Measurements from ENCODE around the gene ATF1. TPM values are rescaled to one million over a fixed set of nuclear protein-coding genes. Genes with fewer than 3 reads are reported as not detected.
A peak's percentile ranks its signal among the peaks of the same experiment; 100 is the strongest.
"Not testable (repeated sequence)": the region's sequence is repeated elsewhere in the genome, so short reads cannot be mapped to it uniquely, and the experiment has no call there.

The ATF1 gene
- total RNA-seq, 1 experiment from 2014 or later: 61.0 TPM

DNA sequence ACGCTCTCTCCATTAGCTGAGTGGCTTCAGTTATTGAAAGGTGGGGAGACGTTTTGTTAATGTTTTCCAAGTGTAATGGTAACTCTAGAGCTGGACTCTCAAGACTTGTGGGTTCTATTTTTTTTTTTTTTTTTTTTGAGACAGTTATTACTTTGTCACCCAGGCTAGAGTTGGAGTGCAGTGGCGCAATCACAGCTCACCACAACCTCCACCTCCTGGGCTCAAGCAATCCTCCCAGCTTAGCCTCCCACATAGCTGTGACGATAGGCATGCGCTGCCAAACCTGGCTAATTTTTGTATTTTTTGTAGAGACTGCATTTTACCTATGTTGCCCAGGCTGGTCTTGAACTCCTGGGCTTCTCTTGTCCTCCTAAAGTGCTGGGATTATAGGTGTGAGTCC is 26.2 kb downstream of the ATF1 start:
- no peak for DNase-seq (ENCODE audit: low spot score)

DNA sequence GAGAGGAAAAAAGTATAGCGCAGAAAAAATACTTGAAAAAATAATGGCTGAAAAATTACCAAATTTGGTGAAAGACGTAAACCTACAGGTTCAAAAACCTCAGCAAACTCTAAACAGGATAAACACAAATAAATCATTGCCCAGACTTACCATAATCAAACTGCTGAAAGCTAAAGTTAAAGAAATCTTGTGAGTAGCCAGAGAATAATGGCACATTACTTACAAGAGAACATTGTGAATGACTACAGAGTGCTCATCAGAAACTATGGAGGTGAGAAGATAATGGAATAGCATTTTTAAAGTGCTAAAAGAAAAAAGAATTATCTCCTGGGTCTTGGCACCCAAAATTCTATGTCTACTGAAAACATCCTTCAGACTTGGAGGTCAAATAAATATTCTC is 36.0 kb downstream of the ATF1 start:
- no peak for DNase-seq (ENCODE audit: low spot score)

DNA sequence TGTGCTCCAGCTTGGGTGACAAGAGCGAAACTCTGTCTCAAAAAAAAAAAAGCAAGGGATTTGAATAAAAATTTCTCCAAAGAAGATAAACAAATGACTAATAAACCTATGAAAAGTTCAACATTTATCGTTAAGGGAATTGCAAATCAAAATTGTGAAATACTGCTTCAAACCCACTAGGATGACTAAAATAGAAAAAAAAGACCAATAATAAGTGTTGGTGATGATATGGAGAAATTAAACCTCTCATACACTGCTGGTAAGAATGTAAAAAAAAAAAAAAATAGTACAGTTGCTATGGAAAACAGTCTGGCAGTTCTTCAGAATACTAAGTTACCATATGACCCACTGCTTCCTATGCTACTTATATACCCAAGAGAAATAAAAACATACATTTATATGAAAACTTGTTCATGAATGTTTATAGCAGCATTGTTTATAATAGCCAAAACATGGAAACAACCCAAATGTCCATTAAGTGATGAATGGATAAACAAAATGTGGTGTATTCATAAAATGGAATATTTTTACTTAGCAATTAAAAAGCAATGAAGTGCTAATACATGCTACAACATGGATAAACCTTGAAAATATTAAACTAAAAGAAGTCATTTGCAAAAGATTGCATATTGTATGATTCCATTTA is 39.5 kb downstream of the ATF1 start:
- no peak for DNase-seq (ENCODE audit: low spot score)

DNA sequence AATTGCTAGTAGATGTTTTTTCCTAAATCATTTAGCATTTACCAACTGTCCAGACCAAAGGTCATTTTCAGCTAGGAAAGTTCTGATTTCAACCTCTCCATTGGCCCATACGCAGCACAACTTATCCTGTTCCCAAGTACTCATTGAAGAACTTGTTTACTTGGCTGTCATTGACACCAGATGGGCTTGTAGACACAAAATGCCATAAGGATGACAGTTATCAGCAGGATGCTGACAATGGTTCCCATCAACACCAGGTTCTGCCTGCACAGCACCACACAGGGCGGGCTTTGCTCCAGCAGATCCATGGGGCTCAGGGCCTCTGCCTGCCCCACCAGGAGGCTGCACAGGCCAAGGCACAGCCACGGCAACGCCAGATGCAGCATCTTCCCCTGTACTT is 42.3 kb downstream of the ATF1 start:
- no peak for DNase-seq (ENCODE audit: low spot score)

DNA sequence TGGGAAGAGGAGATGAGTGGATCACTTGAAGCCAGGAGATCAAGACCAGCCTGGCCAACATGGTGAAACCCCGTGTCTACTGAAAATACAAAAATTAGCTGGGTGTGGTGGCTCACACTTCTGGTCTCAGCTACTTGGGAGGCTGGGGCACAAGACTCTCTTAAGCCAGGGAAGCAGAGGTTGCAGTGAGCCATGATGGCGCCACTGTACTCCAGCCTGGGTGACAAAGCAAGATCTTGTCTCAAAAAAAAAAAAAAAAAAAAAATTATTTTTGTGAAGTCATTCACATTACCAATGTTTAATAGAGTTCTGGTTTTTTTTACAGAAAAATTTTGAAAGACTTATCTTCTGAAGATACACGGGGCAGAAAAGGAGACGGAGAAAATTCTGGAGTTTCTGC is 45.2 kb downstream of the ATF1 start:
- not testable (repeated sequence) for DNase-seq (ENCODE audit: low spot score)

DNA sequence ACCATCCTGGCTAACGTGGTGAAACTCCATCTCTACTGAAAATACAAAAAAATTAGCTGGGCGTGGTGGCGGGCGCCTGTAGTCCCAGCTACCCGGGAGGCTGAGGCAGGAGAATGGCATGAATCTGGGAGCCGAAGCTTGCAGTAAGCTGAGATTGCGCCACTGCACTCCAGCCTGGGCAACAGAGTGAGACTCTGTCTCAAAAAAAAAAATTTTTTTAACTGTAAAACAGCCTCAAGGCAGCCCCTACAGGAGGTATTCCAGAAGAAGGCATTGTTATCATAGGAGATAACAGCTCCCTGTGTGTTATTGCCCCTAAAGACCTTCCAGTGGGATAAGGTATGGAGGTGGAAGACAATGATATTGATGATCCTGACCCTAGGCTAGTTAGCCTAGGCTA is 51.0 kb downstream of the ATF1 start:
- DNase-seq (ENCODE audit: low spot score): not testable (repeated sequence)

DNA sequence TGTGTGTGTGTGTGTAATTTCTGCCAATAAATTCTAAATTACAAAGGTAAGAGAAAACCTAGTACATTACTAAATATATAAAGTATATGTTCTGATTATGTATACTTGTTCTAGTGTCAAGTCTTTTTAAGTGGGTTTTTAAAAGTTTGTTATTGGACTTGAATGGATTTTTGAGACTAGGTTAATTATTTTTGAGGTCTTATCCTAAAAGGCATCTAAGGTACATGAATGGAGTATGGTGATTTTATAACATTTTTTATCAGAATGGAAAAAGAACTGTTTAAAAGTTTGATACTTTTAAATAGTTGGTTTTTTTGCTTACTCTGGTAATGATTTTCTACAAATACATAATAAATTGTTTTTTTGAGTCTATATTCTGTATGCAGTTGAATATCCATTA is 56.3 kb downstream of the ATF1 start:
- DNase-seq (ENCODE audit: low spot score): no peak

DNA sequence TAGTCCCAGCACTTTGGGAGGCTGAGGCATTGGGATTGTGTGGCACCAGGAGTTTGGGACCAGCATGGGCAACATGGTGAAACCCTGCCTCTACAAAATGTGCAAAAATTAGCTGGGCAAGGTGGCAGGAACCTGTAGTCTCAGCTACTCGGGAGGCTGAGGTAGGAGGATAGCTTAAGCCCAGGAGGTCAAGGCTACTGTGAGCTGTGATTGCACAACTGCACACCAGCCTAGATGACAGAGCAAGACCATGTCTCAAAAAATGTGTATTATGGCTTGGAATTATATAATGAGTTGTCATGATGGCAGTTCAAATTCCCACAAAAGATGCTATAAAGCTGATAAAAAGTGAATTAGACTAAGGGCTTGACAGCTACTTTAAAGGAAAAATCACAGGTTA is 58.2 kb downstream of the ATF1 start:
- no peak for DNase-seq (ENCODE audit: low spot score)

DNA sequence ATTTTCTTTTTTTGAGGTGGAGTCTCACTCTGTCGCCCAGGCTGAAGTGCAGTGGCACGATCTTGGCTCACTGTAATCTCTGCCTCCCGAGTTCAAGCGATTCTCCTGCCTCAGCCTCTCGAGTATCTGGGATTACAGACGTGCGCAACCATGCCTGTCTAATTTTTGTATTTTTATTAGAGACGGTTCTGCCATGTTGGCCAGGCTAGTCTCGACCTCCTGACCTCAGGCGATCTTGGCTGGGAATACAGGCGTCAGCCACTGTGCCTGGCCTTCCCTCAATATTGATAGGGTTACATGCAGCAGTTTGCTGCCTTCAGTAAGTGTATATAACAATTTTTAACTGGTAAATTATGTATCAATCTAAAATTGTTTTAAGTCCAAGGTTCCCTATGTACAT is 59.8 kb downstream of the ATF1 start:
- not testable (repeated sequence) for DNase-seq (ENCODE audit: low spot score)

DNA sequence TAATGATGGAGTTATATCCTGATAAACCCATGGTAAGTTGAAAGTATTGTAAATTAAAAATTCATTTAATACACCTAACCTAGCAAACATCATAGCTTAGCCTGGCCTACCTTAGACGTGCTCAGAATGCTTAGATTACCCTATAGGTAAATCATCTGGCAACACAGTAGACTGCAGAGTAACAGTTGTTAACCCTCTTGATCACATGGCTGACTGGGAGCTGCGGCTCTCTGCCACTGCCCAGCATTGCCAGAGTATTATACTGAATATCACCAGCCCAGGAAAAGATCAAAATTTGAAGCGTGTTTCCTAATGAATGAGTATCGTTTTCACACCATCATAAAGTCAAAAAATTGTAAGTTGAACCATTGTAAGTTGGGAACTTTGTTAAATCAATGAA is 61.0 kb downstream of the ATF1 start:
- DNase-seq (ENCODE audit: low spot score): no peak

DNA sequence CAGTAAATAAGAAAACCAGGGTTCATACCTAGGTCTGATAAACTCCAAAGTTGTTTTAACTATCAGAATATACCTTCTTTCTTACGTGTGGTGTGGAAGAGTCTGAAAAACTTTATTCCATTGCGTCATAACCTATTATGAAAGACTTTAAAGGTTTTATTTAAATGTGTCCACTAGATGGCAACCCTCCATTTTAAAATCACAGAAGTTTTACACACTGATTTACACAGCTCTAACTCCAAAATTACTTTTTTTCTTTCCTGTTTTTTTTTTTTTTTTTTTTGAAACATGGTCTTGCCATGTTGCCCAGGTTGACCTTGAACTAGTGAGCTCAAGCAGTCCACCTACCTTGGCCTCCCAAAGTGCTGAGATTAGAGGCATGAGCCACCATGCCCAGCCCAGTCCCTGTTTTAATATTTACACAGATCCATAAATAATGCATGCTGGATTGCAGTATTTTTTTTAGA is 61.5 kb downstream of the ATF1 start:
- peak; percentile 69 for DNase-seq (ENCODE audit: low spot score)

DNA sequence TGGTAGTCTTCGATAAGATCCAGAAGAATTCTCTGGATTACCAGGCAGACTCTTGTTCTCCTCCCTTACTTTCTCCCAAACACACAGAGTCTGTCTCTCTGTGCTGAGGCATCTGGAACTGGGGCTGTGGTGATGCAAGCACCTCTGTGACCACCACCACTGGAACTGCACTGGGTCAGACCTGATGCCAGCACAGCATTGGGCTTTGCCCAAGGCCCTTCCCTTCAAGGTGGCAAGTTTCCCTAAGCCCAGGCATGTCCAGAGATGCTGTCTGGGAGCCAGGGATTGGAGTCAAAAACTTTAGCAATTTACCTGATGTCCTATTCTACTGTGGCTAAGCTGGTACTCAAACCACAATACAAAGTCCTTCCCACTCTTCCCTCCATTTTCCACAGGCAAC is 64.2 kb downstream of the ATF1 start:
- no peak for DNase-seq (ENCODE audit: low spot score)

DNA sequence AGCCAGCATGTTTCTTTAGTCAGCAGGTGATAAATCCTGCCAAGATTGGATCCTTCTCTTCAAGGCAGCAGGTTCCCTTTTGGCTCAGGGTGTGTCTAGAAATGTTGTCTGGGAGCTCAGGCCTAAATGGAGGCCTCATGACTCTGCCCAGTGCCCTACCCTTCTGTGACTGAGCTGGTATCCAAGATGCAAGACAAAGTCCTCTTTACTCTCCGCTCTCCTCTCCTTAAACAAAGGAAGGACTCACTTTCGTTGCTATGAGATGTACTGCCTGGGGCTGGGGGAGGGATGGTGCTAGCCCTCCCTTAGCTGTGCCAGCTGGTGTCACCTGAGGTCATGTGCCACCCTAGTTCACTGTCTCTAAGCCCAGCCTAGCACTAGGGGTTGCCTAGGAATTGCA is 65.0 kb downstream of the ATF1 start:
- no peak for DNase-seq (ENCODE audit: low spot score)

DNA sequence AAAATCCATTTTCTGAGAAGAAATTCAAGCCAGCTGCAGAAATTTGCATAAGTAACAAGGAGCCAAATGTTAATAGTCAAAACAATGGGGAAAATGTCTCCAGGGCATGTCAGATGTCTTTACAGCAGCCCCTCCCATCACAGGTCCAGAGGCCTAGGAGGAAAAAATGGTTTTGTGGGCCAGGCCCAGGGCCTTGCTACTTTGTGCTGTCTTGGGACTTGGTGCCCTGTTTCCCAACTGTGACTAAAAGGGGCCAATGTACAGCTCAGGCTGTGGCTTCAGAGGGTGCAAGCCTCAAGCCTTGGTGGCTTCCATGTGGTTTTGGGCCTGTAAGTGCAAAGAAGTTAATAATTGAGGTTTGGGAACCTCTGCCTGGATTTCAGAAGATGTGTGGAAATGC is 69.9 kb downstream of the ATF1 start:
- DNase-seq (ENCODE audit: low spot score): not testable (repeated sequence)

DNA sequence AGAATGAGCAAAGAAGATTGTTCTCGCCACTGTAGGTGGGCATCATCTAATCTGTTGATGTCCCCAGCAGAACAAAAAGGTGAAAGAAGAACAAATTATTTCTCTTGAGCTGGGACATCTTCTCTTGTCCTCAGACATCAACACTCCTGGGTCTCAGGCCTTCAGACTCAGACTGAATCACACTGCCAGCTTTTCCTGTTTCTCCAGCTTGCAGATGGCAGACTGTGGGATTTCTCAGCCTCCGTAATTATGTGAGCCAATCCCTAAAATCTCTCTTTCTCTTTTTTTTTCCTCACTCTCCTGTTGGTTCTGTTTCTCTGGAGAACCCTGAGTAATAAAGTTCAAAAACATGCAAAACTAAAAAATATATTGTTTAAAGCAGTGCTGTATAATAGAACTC is 75.1 kb downstream of the ATF1 start:
- DNase-seq (ENCODE audit: low spot score): no peak

DNA sequence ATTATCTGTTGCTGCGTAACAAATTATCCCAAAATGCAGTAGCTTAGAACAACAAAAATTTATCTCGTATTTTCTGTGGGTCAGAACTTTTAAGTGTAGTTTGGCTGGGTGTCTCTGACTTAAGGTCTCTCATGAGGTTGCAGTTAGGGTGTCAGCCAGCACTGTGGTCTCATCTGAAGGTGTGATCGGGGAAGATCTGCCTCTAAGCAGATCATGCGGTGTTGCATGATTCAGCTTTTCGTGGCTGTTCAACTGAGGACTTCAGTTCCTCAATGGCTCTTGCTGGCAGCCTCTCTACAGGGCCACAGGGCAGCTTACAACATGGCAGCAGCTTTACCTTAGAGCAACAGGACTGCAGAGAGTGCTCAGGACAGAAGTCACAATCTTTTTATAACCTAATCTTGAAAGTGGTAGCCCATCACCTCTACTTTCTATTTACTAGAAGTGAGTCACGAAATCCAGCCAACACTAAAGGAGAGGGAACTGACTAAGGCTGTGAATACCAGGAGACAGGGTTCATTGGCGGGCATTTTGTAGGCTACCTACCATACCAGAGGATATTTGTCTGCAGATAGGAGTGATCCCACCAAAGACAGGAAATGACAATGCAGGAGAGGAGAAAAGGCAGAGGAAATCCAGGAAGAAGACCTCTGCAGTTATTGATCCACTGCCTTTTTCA is 77.0 kb downstream of the ATF1 start:
- no peak for DNase-seq (ENCODE audit: low spot score)

DNA sequence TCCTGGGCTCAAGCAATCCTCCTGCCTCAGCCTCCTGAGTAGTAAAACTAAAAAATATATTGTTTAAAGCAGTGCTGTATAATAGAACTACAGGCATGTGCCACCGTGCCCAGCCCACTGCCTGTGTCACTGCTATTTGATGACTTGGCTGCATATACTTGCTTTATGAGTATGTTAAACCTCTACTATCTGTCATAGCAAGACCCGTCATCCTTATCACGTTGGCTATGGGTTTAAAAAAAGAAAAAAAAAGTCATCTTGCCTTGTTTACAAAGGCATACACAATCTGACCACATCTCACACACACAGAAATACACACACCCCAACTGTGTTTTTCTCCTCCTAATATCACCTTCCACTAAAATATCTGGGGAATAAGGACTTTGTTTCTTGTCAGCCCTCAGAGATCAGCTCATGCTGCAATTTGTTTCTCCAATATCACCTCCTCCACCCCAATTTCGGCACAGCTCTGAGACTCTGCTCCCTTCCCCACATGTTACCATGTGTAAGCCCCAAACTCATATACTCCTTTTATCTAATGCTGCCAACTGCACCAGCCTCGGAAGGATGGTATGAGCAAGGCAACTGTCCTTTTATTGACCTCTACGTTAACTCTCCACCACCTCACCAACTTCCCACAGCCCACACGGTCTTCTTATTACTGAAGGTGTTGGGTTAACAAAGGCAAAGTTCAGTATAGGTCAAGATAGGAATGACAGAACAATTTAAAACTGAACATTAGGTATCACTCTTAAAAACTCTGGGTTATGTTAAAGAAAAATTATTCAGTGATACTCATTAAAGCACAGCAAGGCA is 78.0 kb downstream of the ATF1 start:
- DNase-seq (ENCODE audit: low spot score): no peak

DNA sequence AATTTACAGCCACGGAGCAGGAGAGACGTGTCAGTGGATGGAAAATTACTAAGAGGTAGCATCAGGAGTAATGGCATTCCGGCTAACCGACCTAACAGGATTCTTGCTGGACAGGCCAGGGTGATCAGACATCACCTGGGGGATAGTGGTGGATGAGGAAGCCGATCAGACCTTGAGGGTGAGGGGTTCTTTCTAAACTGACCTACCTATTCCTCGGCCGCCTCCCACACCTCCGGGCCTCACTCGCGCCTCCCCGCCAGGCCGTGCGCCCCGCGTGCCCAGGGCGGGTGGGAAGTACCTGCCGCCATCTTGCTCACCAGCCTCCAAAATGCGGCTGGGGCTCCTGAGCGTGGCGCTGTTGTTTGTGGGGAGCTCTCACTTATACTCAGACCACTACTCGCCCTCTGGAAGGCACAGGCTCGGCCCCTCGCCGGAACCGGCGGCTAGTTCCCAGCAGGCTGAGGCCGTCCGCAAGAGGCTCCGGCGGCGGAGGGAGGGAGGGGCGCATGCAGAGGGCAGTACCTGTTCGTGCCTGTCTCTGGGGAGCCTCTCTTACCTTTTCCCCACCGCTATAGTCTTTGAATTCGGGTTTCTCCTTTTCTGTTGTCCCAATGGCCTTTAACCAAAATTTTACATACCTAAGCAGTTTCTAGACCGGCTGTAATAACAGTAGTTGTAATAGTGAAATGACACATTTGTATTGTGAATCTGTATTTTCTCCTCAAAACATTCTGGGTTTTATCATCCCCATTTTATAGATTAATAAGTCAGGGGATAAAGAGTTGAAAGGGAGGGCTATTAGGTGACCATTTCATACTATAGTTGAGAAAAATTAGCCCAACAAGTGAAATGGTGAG is 79.0 kb downstream of the ATF1 start, which contains the start of gene TMPRSS12:
TSS of gene TMPRSS12 (plus strand) at position 290 of the 857 bp plus-strand sequence. CDS start at position 329, 39 bp downstream.
- no peak for DNase-seq (ENCODE audit: low spot score)

DNA sequence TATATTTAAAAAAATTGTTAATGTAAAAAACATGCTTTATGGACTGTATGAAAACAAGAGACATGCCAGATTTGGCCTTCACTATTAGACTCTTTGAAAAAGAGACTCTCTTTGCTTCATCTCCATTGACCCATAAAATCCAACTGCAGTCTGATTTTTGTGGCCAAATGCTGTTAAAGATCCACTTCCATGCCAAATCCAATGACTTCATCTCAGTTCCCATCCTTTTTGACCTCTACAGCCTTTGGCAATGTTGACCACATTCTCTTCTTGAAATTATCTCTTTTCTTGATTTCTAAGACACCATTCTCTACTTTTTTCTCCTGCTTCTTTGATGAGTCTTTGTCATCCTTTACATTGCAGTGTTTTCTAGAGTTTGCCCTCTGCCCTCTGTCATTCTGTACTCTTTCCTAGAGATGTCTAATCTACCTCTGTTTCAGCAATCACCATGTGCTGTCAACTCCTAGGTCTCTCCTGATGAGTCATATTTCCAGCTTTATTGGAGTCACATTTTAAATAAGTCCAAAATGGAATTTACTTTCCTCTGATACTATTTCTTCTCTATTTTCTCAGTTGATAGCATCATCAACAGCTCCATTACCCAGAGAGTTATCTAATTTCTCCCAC is 81.2 kb downstream of the ATF1 start:
- no peak for DNase-seq (ENCODE audit: low spot score)

DNA sequence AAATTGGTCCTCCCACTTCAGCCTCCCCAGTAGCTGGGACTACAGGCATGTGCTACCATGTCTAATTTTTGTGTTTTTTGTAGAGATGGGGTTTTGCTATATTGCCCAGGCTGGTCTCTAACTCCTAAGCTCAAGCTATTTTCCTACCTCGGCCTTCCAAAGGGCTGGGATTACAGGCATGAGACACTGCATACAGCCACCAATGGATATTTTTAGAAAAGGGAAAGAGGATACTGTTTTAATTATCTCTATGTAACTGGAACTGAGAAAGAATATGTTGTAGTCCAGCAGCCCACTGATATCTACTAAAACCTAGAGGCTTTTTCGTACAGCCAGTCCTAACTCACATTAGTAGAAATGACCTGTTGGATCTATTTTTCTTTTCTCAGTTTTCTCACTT is 85.1 kb downstream of the ATF1 start:
- no peak for DNase-seq (ENCODE audit: low spot score)

DNA sequence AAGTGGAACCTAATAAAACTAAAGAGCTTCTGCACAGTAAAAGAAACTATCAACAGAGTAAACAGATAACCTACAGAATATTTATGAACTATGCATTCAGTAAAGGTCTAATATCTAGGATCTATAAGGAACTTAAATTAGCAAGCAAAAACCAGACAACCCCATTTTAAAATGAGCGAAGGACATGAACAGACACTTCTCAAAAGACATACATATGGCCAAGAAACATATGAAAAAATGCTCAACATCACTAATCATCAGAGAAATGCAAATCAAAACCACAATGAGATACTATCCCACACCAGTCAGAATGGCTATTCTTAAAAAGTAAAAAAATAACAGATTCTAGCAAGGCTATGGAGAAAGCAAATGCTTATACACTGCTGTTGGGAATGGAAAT is 91.3 kb downstream of the ATF1 start:
- not testable (repeated sequence) for DNase-seq (ENCODE audit: low spot score)

Measured in HT-29 (cell line).